OCI-LY3 (cell line): ENCODE data around the gene FMNL2.

Experiments used
- H2AFZ ChIP-seq: fragments of 200-600, 300-600 bp; shearing (Covaris generic); 2 replicates; pipeline ENCODE4 v1.6.0; 2014; ENCODE audit warnings: antibody characterized with exemption, low read depth, low read length
- H3K27ac ChIP-seq: fragments of 200-600, 300-600 bp; sonication (generic); 2 replicates; pipeline ENCODE4 v1.5.1; 2014; ENCODE audit warnings: mild to moderate bottlenecking, low read length, moderate library complexity, mixed read lengths
- H3K27me3 ChIP-seq: fragments of 200-600, 300-600 bp; sonication (generic); 2 replicates; pipeline ENCODE4 v1.6.1; 2014; ENCODE audit warnings: low read depth, low read length, mixed read lengths
- H3K36me3 ChIP-seq: fragments of 200-600, 300-600 bp; sonication (generic); replicated peaks from 2 replicates; pipeline ENCODE3; 2014; ENCODE audit warnings: low read depth, low read length, mixed read lengths
- H3K4me1 ChIP-seq: fragments of 300-600, 200-600 bp; sonication (generic); 2 replicates; pipeline ENCODE4 v1.6.1; 2014; ENCODE audit warnings: low read length, mixed read lengths
- H3K4me2 ChIP-seq: fragments of 200-600, 300-600 bp; sonication (generic); 2 replicates; pipeline ENCODE4 v1.6.1; 2014; ENCODE audit warnings: low read length, mixed read lengths
- H3K4me3 ChIP-seq: fragments of 300-600, 200-600 bp; sonication (generic); 2 replicates; pipeline ENCODE4 v1.5.1; 2014; ENCODE audit warnings: antibody characterized with exemption, mild to moderate bottlenecking, low read length, moderate library complexity
- H3K79me2 ChIP-seq: fragments of 300-600, 200-600 bp; shearing (Covaris generic); 2 replicates; pipeline ENCODE4 v1.6.1; 2014; ENCODE audit warnings: mild to moderate bottlenecking, low read length, mixed read lengths
- H3K9ac ChIP-seq: fragments of 300-600, 200-600 bp; shearing (Covaris generic); 2 replicates; pipeline ENCODE4 v1.6.0; 2014; ENCODE audit warnings: mild to moderate bottlenecking, low read length, moderate library complexity
- H3K9me3 ChIP-seq: fragments of 200-600, 300-600 bp; shearing (Covaris generic); 2 replicates; pipeline ENCODE4 v1.6.1; 2014; ENCODE audit warnings: low read length, mixed read lengths; ENCODE audit not compliant: insufficient read depth
- H4K20me1 ChIP-seq: fragments of 200-600, 300-600 bp; sonication (generic); 2 replicates; pipeline ENCODE4 v1.6.1; 2016; ENCODE audit warnings: low read length, mixed read lengths; ENCODE audit not compliant: insufficient read depth
- CTCF ChIP-seq: fragments of 200-600, 300-600 bp; sonication (generic); IDR thresholded peaks from 2 replicates; pipeline ENCODE4 v1.5.1; 2014; ENCODE audit warnings: antibody characterized with exemption, low read length, low read depth
- EZH2phosphoT487 ChIP-seq: fragments of 200-600 bp; shearing (Covaris generic); IDR thresholded peaks from 2 replicates; pipeline ENCODE4 v1.6.1; 2018; ENCODE audit warnings: antibody characterized with exemption, mixed run types, low read depth

Gene FMNL2

GRCh38 chr2:152529420-152530115, 194.6 kb downstream of the FMNL2 start:
- Histone ChIP-seq H2AFZ (no peak overlapping the region), H3K9ac (no peak overlapping the region), H3K36me3 (no peaks in the 10 kb centered on the region), H3K27ac (no peak overlapping the region), H3K79me2 (no peaks in the 10 kb centered on the region), H3K4me2 (no peak overlapping the region), H3K4me3 (no peak overlapping the region), H3K27me3 (no peaks in the 10 kb centered on the region), H4K20me1 (no peaks in the 10 kb centered on the region), H3K9me3 (no peaks in the 10 kb centered on the region), H3K4me1 (peaks cover 7% of the 10 kb centered on the region; the same call in 1 of the 2 replicates)
- TF ChIP-seq EZH2phosphoT487 (no peak), CTCF (no peak)

GRCh38 chr2:152532241-152532640, 197.3 kb downstream of the FMNL2 start:
- no peaks in the 10 kb centered on the region for H3K27me3 ChIP-seq
- no peak overlapping the region for H2AFZ ChIP-seq
- no peaks in the 10 kb centered on the region for H3K9me3 ChIP-seq
- TF ChIP-seq CTCF, result no peak
- no peak for TF ChIP-seq EZH2phosphoT487
- no peaks in the 10 kb centered on the region for H3K79me2 ChIP-seq
- H3K4me2 ChIP-seq, result no peak overlapping the region
- H3K27ac ChIP-seq, result no peak overlapping the region
- H3K4me3 ChIP-seq, result no peak overlapping the region
- peaks cover 7% of the 10 kb centered on the region; the same call in 1 of the 2 replicates for H3K4me1 ChIP-seq
- H3K9ac ChIP-seq, result no peak overlapping the region
- H4K20me1 ChIP-seq, result no peaks in the 10 kb centered on the region
- no peaks in the 10 kb centered on the region for H3K36me3 ChIP-seq

GRCh38 chr2:152534460-152535135, 199.6 kb downstream of the FMNL2 start:
- H2AFZ ChIP-seq, result no peak overlapping the region
- no peak overlapping the region for H3K27ac ChIP-seq
- no peaks in the 10 kb centered on the region; the same call in 1 of the 2 replicates for H3K4me1 ChIP-seq
- H3K27me3 ChIP-seq, result no peaks in the 10 kb centered on the region
- H3K9me3 ChIP-seq, result no peaks in the 10 kb centered on the region
- no peak overlapping the region for H3K9ac ChIP-seq
- no peak for TF ChIP-seq CTCF
- no peak for TF ChIP-seq EZH2phosphoT487
- H3K4me2 ChIP-seq, result no peak overlapping the region
- no peaks in the 10 kb centered on the region for H3K36me3 ChIP-seq
- H3K79me2 ChIP-seq, result no peaks in the 10 kb centered on the region
- H4K20me1 ChIP-seq, result no peaks in the 10 kb centered on the region
- H3K4me3 ChIP-seq, result no peak overlapping the region

GRCh38 chr2:152537081-152537651, 202.2 kb downstream of the FMNL2 start:
- Histone ChIP-seq H3K4me2 (no peak overlapping the region), H3K4me1 (peaks cover 11% of the 10 kb centered on the region), H3K4me3 (no peak overlapping the region), H4K20me1 (no peaks in the 10 kb centered on the region), H3K9me3 (no peaks in the 10 kb centered on the region), H2AFZ (no peak overlapping the region), H3K27ac (no peak overlapping the region), H3K79me2 (no peaks in the 10 kb centered on the region), H3K27me3 (no peaks in the 10 kb centered on the region), H3K36me3 (no peaks in the 10 kb centered on the region), H3K9ac (no peak overlapping the region)
- TF ChIP-seq CTCF, result no peak
- TF ChIP-seq EZH2phosphoT487, result no peak
